Endothelial cell of umbilical vein (primary cell): ENCODE data around the gene KIRREL1. TPM values are rescaled to one million over a fixed set of nuclear protein-coding genes. Genes with fewer than 3 reads are reported as not detected.

Experiments used
- BruUV-seq: library from RNA; stranded (reverse); fragments of 400-500 nt; replicated peaks from 2 replicates; lab custom pipeline; 2021; lab: Mats Ljungman, UMichigan
- CTCF ChIA-PET: fragments of 300-600, 350-600 bp; sonication (Branson Sonifier 250); formaldehyde crosslinking; loops from one replicate; lab custom pipeline; 2021; ENCODE audit warnings: antibody characterized with exemption, inconsistent platforms; lab: Charles Lee
- POLR2A ChIA-PET: fragments of 300-600, 350-600 bp; sonication (Branson Sonifier 250); formaldehyde crosslinking; loops from one replicate; lab custom pipeline; 2021; ENCODE audit warnings: antibody characterized with exemption, inconsistent platforms; lab: Charles Lee
- DNase-seq: peaks from one replicate; pipeline ENCODE4 v3.0.0-alpha.2; 2011; ENCODE audit warnings: low read depth, low spot score
- FAIRE-seq: peaks from 2 replicates; lab custom pipeline; 2011; peaks lifted over from hg19 to GRCh38; lab: Jason Lieb, UNC
- H2AFZ ChIP-seq: 2 replicates; pipeline ENCODE4 v1.6.0; 2012; ENCODE audit warnings: low read depth, low read length, control low read depth, inconsistent platforms
- H3K27ac ChIP-seq: 2 replicates; pipeline ENCODE4 v1.5.1; 2011; ENCODE audit warnings: low read depth, mild to moderate bottlenecking, control low read depth, low read length, moderate library complexity; ENCODE audit not compliant: insufficient read depth
- H3K27me3 ChIP-seq, 2 experiments: 2 replicates each; pipeline versions ENCODE4 v1.6.0 to v1.6.1; 2011; ENCODE audit warnings: low read length in 2 of 2, mixed read lengths in 1 of 2; ENCODE audit not compliant: control insufficient read depth in 2 of 2, insufficient read depth in 2 of 2
- H3K36me3 ChIP-seq, 2 experiments: 2 replicates in 1 of 2; 3 replicates in 1 of 2; pipeline ENCODE4 v1.5.1; 2011; ENCODE audit warnings: low read length in 2 of 2, mild to moderate bottlenecking in 1 of 2, moderate library complexity in 1 of 2; ENCODE audit not compliant: control insufficient read depth in 2 of 2, insufficient read depth in 2 of 2; ENCODE audit errors: extremely low read depth in 1 of 2
- H3K4me1 ChIP-seq: 3 replicates; pipeline ENCODE4 v1.5.1; 2011; ENCODE audit warnings: mild to moderate bottlenecking, low read length; ENCODE audit not compliant: control insufficient read depth, insufficient read depth; ENCODE audit errors: extremely low read depth
- H3K4me2 ChIP-seq: 2 replicates; pipeline ENCODE4 v1.6.1; 2011; ENCODE audit warnings: low read length, control low read depth, mixed read lengths; ENCODE audit not compliant: insufficient read depth
- H3K4me3 ChIP-seq, 3 experiments: fragments of 200-600 bp in 1 of 3; sonication (generic), shearing (Covaris generic) in 1 of 3; replicated peaks in 1 of 3; 2 replicates each; pipeline ENCODE4 v1.5.1; 2011 to 2016; ENCODE audit warnings: control low read depth in 3 of 3, low read length in 3 of 3, mild to moderate bottlenecking in 2 of 3, inconsistent platforms in 1 of 3, low read depth in 1 of 3, moderate library complexity in 1 of 3; ENCODE audit not compliant: insufficient read depth in 1 of 3
- H3K79me2 ChIP-seq: 2 replicates; pipeline ENCODE4 v1.6.0; 2012; ENCODE audit warnings: low read length, inconsistent platforms; ENCODE audit not compliant: control insufficient read depth, insufficient read depth
- H3K9ac ChIP-seq: replicated peaks from 2 replicates; pipeline ENCODE3; 2011; ENCODE audit warnings: low read length, control low read depth; ENCODE audit not compliant: insufficient read depth; ENCODE audit errors: extremely low read depth
- H3K9me1 ChIP-seq: replicated peaks from 3 replicates; pipeline ENCODE4 v1.6.0; 2011; ENCODE audit warnings: mild to moderate bottlenecking, low read length; ENCODE audit not compliant: control insufficient read depth, insufficient read depth; ENCODE audit errors: extremely low read depth
- H3K9me3 ChIP-seq: replicated peaks from 2 replicates; pipeline ENCODE4 v1.5.1; 2012; ENCODE audit warnings: low read length, inconsistent platforms; ENCODE audit not compliant: control insufficient read depth, insufficient read depth
- H4K20me1 ChIP-seq: replicated peaks from 2 replicates; pipeline ENCODE3; 2011; ENCODE audit warnings: mild to moderate bottlenecking, low read length; ENCODE audit not compliant: control insufficient read depth, insufficient read depth; ENCODE audit errors: extremely low read depth
- EZH2 ChIP-seq: IDR thresholded peaks from 2 replicates; pipeline ENCODE4 v1.6.1; 2012; ENCODE audit warnings: borderline replicate concordance, low read depth, mild to moderate bottlenecking, moderate library complexity, low read length, inconsistent platforms; ENCODE audit not compliant: severe bottlenecking
- FOS ChIP-seq: IDR thresholded peaks from 2 replicates; pipeline ENCODE4 v1.6.1; 2011; ENCODE audit warnings: mild to moderate bottlenecking, low read length, moderate library complexity, borderline replicate concordance; ENCODE audit not compliant: insufficient read depth
- GATA2 ChIP-seq: IDR thresholded peaks from 2 replicates; pipeline ENCODE4 v1.7.0; 2011; ENCODE audit warnings: low read depth, mild to moderate bottlenecking, moderate library complexity, mixed read lengths, low read length; ENCODE audit not compliant: insufficient read length, insufficient read depth
- JUN ChIP-seq: IDR thresholded peaks from 2 replicates; pipeline ENCODE4 v1.6.1; 2011; ENCODE audit warnings: borderline replicate concordance, low read depth; ENCODE audit not compliant: insufficient read length, insufficient read depth
- MYC ChIP-seq: IDR thresholded peaks from one replicate; pipeline ENCODE4 v1.6.1; 2011; ENCODE audit warnings: mild to moderate bottlenecking, low read depth, low read length
- POLR2A ChIP-seq: IDR thresholded peaks from 2 replicates; pipeline ENCODE4 v1.6.1; 2012; ENCODE audit warnings: low read depth, mild to moderate bottlenecking, control low read depth, low read length
- POLR2AphosphoS5 ChIP-seq: IDR thresholded peaks from 2 replicates; pipeline ENCODE4 v1.6.1; 2012; ENCODE audit warnings: low read depth, mild to moderate bottlenecking, control low read depth, low read length, moderate library complexity; ENCODE audit not compliant: insufficient read depth
- dilution Hi-C: fragments of 300-500 bp; cut with MboI; formaldehyde crosslinking; loops from one replicate; pipeline ENCODE4 v1.15.0; 2019; ENCODE audit warnings: low sequenced_read_pairs; ENCODE audit not compliant: extremely low pct_ligation_motif_present
- intact Hi-C: fragments of 100-400 bp; cut with micrococcal nuclease; formaldehyde crosslinking; loops from one replicate; pipeline ENCODE4 v1.10.0; 2022
- polyA plus RNA-seq, 4 experiments: library from polyadenylated mRNA; depleted of rRNA in 3 of 4; stranded (reverse) in 3 of 4; unstranded in 1 of 4; fragments of >200 nt; gene quantifications; 2 replicates each; pipeline versions ENCODE4 v1.2.1 to v1.2.3, GENCODE V29; 2011 to 2012; ENCODE audit warnings: missing spikeins in 1 of 4
- total RNA-seq: library from RNA; stranded (reverse); gene quantifications from 2 replicates; pipeline ENCODE4 v1.2.3, GENCODE V29; 2021
- TF ChIP-seq, protein P1 (sequence below), 2 donors: IDR thresholded peaks; 1 replicate in 1 of 2; 2 replicates in 1 of 2; pipeline ENCODE4 v1.5.1; 2011; ENCODE audit warnings: low read length in 2 of 2, mild to moderate bottlenecking in 2 of 2, moderate library complexity in 2 of 2, control low read depth in 1 of 2, inconsistent platforms in 1 of 2, low read depth in 1 of 2; ENCODE audit not compliant: insufficient read depth in 1 of 2; ENCODE audit errors: extremely low read depth in 1 of 2
- TF ChIP-seq, protein P2 (sequence below): IDR thresholded peaks from 2 replicates; pipeline ENCODE4 v1.6.1; 2011; ENCODE audit not compliant: insufficient read depth, insufficient read length

The KIRREL1 gene
- total and polyA plus RNA-seq, 2 donors (not counting 3 experiments of a cell fraction or from before 2014, with no cell fraction given): 35.6 to 57.6 TPM

DNA sequence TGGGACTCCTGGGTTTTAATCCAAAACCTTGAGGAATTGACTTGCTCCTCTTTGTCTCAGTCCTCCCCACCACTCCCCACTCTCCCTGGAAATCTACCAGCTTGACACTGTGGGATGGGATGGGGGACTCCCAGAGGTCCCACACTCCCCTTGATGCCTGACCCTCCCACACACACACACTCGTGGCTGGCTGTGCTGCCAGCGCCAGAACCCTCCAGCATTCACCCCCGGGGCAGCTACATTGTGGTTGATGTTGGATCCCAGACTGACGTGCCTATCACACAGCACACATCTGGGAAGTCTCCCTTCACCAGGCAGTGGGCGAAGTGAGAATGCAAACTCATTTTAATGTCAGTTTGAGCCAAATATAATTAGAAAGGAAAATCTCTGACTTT, 10.0 kb downstream of the KIRREL1 start:
- POLR2A ChIA-PET: no interaction called here
- H2AFZ ChIP-seq: no peak overlapping the region
- TF ChIP-seq POLR2AphosphoS5: no peak
- TF ChIP-seq JUN: no peak
- TF ChIP-seq, protein P1, sequence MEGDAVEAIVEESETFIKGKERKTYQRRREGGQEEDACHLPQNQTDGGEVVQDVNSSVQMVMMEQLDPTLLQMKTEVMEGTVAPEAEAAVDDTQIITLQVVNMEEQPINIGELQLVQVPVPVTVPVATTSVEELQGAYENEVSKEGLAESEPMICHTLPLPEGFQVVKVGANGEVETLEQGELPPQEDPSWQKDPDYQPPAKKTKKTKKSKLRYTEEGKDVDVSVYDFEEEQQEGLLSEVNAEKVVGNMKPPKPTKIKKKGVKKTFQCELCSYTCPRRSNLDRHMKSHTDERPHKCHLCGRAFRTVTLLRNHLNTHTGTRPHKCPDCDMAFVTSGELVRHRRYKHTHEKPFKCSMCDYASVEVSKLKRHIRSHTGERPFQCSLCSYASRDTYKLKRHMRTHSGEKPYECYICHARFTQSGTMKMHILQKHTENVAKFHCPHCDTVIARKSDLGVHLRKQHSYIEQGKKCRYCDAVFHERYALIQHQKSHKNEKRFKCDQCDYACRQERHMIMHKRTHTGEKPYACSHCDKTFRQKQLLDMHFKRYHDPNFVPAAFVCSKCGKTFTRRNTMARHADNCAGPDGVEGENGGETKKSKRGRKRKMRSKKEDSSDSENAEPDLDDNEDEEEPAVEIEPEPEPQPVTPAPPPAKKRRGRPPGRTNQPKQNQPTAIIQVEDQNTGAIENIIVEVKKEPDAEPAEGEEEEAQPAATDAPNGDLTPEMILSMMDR (IDR thresholded peaks at IDR 0.05; ENCODE audit: extremely low read depth in 1 of 2, insufficient read depth in 1 of 2, low read depth in 1 of 2, low read length in 2 of 2): no peak
- TF ChIP-seq POLR2A: no peak
- TF ChIP-seq EZH2: no peak
- TF ChIP-seq MYC: no peak
- no peak for TF ChIP-seq GATA2
- TF ChIP-seq, protein P2, sequence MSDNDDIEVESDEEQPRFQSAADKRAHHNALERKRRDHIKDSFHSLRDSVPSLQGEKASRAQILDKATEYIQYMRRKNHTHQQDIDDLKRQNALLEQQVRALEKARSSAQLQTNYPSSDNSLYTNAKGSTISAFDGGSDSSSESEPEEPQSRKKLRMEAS: no peak
- no peak for TF ChIP-seq FOS
- peaks cover 64% of the 10 kb centered on the region for H3K79me2 ChIP-seq
- no peaks in the 10 kb centered on the region for H3K27me3 ChIP-seq
- no TSS peak for BruUV-seq
- no peak overlapping the region for H3K9ac ChIP-seq
- dilution Hi-C loops (no loop called here), intact Hi-C loops (no loop called here)
- H3K27ac ChIP-seq: no peak overlapping the region
- no peaks in the 10 kb centered on the region for H3K9me3 ChIP-seq
- H3K36me3 ChIP-seq: peaks cover 0 to 5% of the 10 kb centered on the region in 2 experiments
- H3K4me2 ChIP-seq: no peak overlapping the region
- H3K4me1 ChIP-seq: peaks cover 21% of the 10 kb centered on the region
- no peak overlapping the region for H3K4me3 ChIP-seq
- DNase-seq (no peak), FAIRE-seq (no peak)
- no peaks in the 10 kb centered on the region for H3K9me1 ChIP-seq
- CTCF ChIA-PET: interaction anchor here (0.9 to 2.2 kb wide), 3 partner anchors 13 to 31 kb away, joined by 3 to 17 read pairs (median 3); no protein-coding TSS in a partner anchor
- no peaks in the 10 kb centered on the region for H4K20me1 ChIP-seq
